HG02884 (cell line): ENCODE measurements around the gene PRLHR.

Source experiments
- ATAC-seq: cut with Tn5 transposase; IDR thresholded peaks from one replicate; pipeline ENCODE4 v1.9.1; 2021; ENCODE audit warnings: mild to moderate bottlenecking, moderate library complexity; ENCODE audit not compliant: unreplicated experiment

The PRLHR gene

DNA sequence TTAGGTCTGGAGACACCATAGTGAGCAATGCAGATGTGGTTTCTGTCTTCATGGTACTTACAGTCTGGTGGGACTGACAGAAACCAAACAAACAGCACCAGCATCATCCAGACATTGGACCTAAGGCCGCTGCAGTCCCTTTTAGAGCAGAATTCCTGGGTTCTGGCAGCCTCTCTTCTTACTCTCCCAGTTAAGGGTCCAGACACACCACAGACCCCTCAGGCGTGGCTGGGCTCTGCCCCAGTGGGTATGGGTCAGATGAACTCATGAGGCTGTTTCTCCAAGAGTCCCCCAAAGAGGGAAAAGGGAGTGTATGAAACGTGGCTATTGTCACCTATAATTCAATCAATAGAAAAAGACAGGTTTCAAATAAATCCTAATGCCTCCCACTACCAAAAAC lies 31.3 kb downstream of the PRLHR start:
- no peak for ATAC-seq

DNA sequence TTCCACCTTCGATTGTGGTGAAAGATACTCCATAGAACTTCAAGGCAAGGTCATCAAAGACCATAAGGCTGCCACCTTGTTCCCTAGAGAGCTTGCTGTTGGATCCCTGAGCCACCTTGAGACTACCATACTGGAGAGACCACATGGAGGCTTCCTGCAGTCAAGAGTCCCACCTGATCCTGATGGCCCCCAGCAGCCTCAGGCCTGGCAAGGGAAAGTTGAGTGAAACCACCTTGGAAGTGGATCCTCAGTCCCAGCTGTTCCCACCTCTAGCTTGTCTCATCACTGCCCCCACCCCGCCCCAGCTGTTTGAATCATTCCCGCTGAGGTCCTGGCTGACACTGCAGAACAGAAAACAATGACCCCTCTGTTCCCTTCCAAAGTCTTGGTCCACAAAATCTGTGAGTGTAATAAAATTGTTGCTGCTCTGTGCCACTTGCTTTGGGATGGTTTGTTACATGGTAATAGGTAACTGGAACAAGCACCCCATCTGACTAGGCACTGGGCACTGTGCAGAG lies 32.0 kb downstream of the PRLHR start:
- no peak for ATAC-seq

GRCh38 chr10:118562851-118563250 lies 32.6 kb downstream of the PRLHR start:
- no peak for ATAC-seq

DNA sequence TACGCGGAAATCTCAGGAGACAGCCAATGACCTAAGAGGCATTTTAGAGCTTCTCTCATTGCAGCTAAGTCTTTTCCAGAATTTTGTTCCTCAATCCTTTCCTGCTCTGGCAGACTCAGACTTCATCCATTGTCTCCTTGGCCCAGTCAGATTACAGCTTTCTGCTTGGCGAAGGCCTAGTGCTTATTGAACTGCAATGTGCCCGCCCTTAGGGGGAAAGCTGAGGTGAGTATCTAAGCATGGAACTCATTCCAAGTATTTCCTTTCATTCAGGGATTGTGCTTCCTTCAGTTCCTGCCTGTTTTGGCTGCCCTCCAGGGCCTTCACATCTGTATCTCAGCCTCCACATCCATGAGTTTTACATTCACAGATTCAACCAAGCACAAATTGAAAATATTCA lies 37.5 kb downstream of the PRLHR start:
- ATAC-seq = no peak

- ATAC-seq = no peak
Observed at GRCh38 chr10:118551535-118552100, 43.8 kb downstream of the PRLHR start.

DNA sequence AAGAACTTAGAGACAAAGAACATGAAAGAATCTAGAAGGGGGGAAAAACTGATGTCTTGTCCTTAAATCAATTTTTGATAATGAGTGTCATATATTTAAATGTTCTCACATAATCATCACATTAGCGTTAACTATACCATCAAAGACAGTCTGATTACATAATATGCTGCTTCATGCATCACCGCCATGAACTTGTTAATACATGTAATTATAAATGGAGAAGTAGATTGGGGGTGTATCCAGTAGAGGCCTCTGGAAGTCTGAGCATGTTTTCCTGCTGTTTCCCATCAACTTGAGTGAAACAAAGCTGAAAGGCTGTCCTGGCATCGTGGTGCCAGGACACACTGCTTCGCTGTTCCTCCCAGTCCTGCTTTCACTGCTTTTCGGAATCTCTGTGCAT lies 48.2 kb downstream of the PRLHR start:
- ATAC-seq = no peak

- no peak for ATAC-seq
Observed at GRCh38 chr10:118546479-118546878, 49.0 kb downstream of the PRLHR start.

DNA sequence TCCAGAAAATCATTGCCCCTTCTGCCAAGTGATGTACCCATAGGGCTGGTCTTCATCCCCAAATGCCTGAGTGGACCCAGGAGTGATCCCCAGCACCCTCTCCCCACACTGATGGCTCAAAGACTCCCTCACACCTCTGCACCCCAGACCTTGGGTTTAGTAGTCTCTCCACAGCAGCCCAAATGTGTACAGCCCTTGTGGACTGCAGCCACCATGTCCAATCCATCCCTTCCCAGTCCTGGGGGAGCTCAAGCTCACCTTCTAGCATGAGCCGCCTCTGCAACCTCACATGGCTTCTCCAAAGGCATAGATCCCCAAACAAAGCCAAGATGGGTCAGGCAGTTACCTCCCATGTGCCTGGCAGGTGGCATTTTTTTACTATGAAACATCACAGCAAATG lies 50.1 kb downstream of the PRLHR start:
- no peak for ATAC-seq

- ATAC-seq = no peak
Observed at GRCh38 chr10:118544401-118544948, 51.0 kb downstream of the PRLHR start.

GRCh38 chr10:118543714-118544400 lies 51.6 kb downstream of the PRLHR start:
- ATAC-seq = peak; percentile 60

DNA sequence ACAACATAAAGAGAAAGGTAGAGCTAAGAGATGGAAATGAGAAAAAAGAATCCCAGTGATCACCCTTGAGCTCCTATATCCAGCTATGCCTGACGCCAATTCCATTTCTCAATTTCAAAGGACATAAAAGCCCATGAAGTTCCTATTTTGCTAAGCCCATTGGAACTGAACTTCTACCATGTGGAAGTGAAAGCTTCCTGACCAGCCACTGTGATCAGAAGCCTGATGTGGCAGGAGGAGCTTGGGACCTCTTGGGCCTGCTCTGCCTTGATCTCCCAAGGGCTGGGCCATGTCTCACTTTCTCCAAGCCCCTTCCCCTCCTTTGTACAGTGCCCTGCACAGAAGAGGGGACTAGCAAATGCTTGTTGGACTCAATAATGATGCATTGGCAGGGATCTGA lies 52.7 kb downstream of the PRLHR start:
- no peak for ATAC-seq

DNA sequence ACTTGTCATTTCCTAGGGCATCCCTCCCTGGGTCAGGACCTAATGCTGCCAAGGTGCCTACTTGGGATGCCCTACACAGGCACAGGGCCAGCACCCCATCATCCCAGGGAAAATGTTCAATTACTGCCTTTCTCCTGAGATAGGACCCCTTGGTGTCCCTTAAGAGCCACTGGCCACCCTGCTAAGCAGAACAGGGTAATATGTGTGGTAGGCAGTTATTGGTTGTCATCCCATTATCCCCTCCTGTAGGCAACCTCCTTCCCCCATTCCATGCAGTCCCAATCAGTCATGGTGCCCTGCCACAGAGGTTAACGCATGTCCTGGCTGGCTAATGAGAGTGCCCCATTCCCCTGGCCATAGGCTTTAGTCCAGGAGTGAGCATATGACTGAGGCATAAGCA lies 53.2 kb downstream of the PRLHR start:
- no peak for ATAC-seq

- no peak for ATAC-seq
Observed at GRCh38 chr10:118541718-118542117, 53.7 kb downstream of the PRLHR start.
